ENCODE measurements around the gene ATP2B2.
A peak's percentile ranks its signal among the peaks of the same experiment; 100 is the strongest.

ATP2B2 gene

GRCh38 chr3:10322352-10322710 is 183.1 kb downstream of the ATP2B2 start:
- no peaks in the 10 kb centered on the region for H3K9me3 ChIP-seq (ENCODE audit: control insufficient read depth, insufficient read depth, low read length)
- H3K36me3 ChIP-seq (ENCODE audit: control insufficient read depth, insufficient read depth, low read length): peaks cover 16% of the 10 kb centered on the region
- no peak overlapping the region for H3K4me3 ChIP-seq (ENCODE audit: low read depth, low read length)
- no peaks in the 10 kb centered on the region for H3K27me3 ChIP-seq (ENCODE audit: control insufficient read depth, insufficient read depth, low read length)
- H3K4me1 ChIP-seq (ENCODE audit: control insufficient read depth, insufficient read depth, low read length): peaks cover 3% of the 10 kb centered on the region
- H3K9ac ChIP-seq (ENCODE audit: low read depth, low read length): no peak overlapping the region

- Histone ChIP-seq H3K4me1 (ENCODE audit: control insufficient read depth, insufficient read depth, low read length) (peaks cover 3% of the 10 kb centered on the region), H3K9me3 (ENCODE audit: control insufficient read depth, insufficient read depth, low read length) (no peaks in the 10 kb centered on the region), H3K9ac (ENCODE audit: low read depth, low read length) (no peak overlapping the region), H3K36me3 (ENCODE audit: control insufficient read depth, insufficient read depth, low read length) (peaks cover 19% of the 10 kb centered on the region), H3K27me3 (ENCODE audit: control insufficient read depth, insufficient read depth, low read length) (no peaks in the 10 kb centered on the region), H3K4me3 (ENCODE audit: low read depth, low read length) (no peak overlapping the region)
Measured at GRCh38 chr3:10321630-10322351, 183.6 kb downstream of the ATP2B2 start.

GRCh38 chr3:10320320-10320677 is 185.1 kb downstream of the ATP2B2 start:
- H3K4me1 ChIP-seq (ENCODE audit: control insufficient read depth, insufficient read depth, low read length): peaks cover 3% of the 10 kb centered on the region
- H3K4me3 ChIP-seq (ENCODE audit: low read depth, low read length): peak overlapping the region; percentile 100
- H3K27me3 ChIP-seq (ENCODE audit: control insufficient read depth, insufficient read depth, low read length): no peaks in the 10 kb centered on the region
- H3K9ac ChIP-seq (ENCODE audit: low read depth, low read length): peak overlapping the region; percentile 100
- no peaks in the 10 kb centered on the region for H3K9me3 ChIP-seq (ENCODE audit: control insufficient read depth, insufficient read depth, low read length)
- H3K36me3 ChIP-seq (ENCODE audit: control insufficient read depth, insufficient read depth, low read length): peaks cover 31% of the 10 kb centered on the region

DNA sequence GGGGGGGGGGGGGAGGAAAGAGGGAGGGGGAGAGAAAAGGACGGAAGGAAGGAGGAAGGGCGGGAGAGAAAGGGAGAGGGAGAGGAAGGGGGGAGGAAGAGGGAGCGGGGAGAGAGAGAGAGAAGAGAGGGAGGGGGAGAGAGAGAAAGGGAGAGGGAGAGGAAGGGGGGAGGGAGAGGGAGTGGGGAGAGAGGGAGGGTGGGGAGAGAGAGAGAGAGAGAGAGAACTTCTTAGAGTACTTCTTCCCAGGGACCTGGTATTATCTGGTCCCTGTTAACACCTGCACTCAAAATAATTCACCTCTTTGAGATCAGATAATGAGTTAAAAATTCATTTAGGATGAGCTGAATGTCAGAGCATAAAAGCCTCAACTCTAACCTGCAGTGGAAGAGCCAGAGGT is 185.6 kb downstream of the ATP2B2 start:
- peaks cover 36% of the 10 kb centered on the region for H3K36me3 ChIP-seq (ENCODE audit: control insufficient read depth, insufficient read depth, low read length)
- H3K4me1 ChIP-seq (ENCODE audit: control insufficient read depth, insufficient read depth, low read length): peaks cover 3% of the 10 kb centered on the region
- peak overlapping the region; percentile 100 for H3K4me3 ChIP-seq (ENCODE audit: low read depth, low read length)
- no peaks in the 10 kb centered on the region for H3K27me3 ChIP-seq (ENCODE audit: control insufficient read depth, insufficient read depth, low read length)
- H3K9me3 ChIP-seq (ENCODE audit: control insufficient read depth, insufficient read depth, low read length): no peaks in the 10 kb centered on the region
- peak overlapping the region; percentile 100 for H3K9ac ChIP-seq (ENCODE audit: low read depth, low read length)

GRCh38 chr3:10319251-10319650 is 186.1 kb downstream of the ATP2B2 start:
- Histone ChIP-seq H3K4me3 (ENCODE audit: low read depth, low read length) (peak overlapping the region; percentile 22), H3K36me3 (ENCODE audit: control insufficient read depth, insufficient read depth, low read length) (peaks cover 38% of the 10 kb centered on the region), H3K9me3 (ENCODE audit: control insufficient read depth, insufficient read depth, low read length) (no peaks in the 10 kb centered on the region), H3K4me1 (ENCODE audit: control insufficient read depth, insufficient read depth, low read length) (peaks cover 3% of the 10 kb centered on the region), H3K9ac (ENCODE audit: low read depth, low read length) (no peak overlapping the region), H3K27me3 (ENCODE audit: control insufficient read depth, insufficient read depth, low read length) (no peaks in the 10 kb centered on the region)

GRCh38 chr3:10317961-10318350 is 187.4 kb downstream of the ATP2B2 start:
- Histone ChIP-seq H3K27me3 (ENCODE audit: control insufficient read depth, insufficient read depth, low read length) (no peaks in the 10 kb centered on the region), H3K9me3 (ENCODE audit: control insufficient read depth, insufficient read depth, low read length) (no peaks in the 10 kb centered on the region), H3K36me3 (ENCODE audit: control insufficient read depth, insufficient read depth, low read length) (peaks cover 38% of the 10 kb centered on the region), H3K4me1 (ENCODE audit: control insufficient read depth, insufficient read depth, low read length) (peaks cover 3% of the 10 kb centered on the region), H3K4me3 (ENCODE audit: low read depth, low read length) (no peak overlapping the region), H3K9ac (ENCODE audit: low read depth, low read length) (no peak overlapping the region)

- Histone ChIP-seq H3K4me3 (ENCODE audit: low read depth, low read length) (no peak overlapping the region), H3K36me3 (ENCODE audit: control insufficient read depth, insufficient read depth, low read length) (peaks cover 43% of the 10 kb centered on the region), H3K9me3 (ENCODE audit: control insufficient read depth, insufficient read depth, low read length) (no peaks in the 10 kb centered on the region), H3K4me1 (ENCODE audit: control insufficient read depth, insufficient read depth, low read length) (peaks cover 3% of the 10 kb centered on the region), H3K9ac (ENCODE audit: low read depth, low read length) (no peak overlapping the region), H3K27me3 (ENCODE audit: control insufficient read depth, insufficient read depth, low read length) (no peaks in the 10 kb centered on the region)
Measured at GRCh38 chr3:10317311-10317960, 187.9 kb downstream of the ATP2B2 start.

DNA sequence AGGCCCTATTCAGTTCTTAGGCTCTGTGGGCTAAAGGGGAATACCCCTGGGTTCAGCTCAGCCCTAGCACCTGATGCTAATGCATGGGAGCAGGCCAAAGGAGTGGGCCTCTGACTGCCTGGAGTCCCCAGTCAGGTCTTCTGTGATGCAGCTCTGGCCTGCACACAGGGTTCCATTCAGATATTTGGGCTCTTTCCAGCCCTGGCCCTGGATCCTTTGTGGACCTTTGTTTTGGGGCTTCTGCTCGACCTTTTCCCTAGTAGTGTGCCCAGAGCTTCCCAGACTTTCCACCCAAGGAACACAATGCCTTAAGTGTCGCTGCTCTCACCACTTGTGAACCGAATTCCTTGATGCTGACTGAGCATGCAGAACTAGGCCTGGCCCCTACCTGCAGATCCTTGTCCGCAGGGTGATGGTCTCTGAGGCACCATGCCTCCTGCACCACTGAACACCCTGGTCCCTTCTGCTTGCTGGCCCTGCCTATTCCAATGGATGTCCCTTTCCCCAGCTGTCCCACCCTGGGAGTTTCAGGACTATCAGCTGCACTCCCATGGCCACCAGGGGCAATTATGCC is 189.5 kb downstream of the ATP2B2 start:
- Histone ChIP-seq H3K9ac (ENCODE audit: low read depth, low read length) (no peak overlapping the region), H3K36me3 (ENCODE audit: control insufficient read depth, insufficient read depth, low read length) (peaks cover 59% of the 10 kb centered on the region), H3K4me3 (ENCODE audit: low read depth, low read length) (no peak overlapping the region), H3K9me3 (ENCODE audit: control insufficient read depth, insufficient read depth, low read length) (no peaks in the 10 kb centered on the region), H3K4me1 (ENCODE audit: control insufficient read depth, insufficient read depth, low read length) (peaks cover 3% of the 10 kb centered on the region), H3K27me3 (ENCODE audit: control insufficient read depth, insufficient read depth, low read length) (no peaks in the 10 kb centered on the region)

- Histone ChIP-seq H3K9ac (ENCODE audit: low read depth, low read length) (no peak overlapping the region), H3K4me3 (ENCODE audit: low read depth, low read length) (no peak overlapping the region), H3K9me3 (ENCODE audit: control insufficient read depth, insufficient read depth, low read length) (no peaks in the 10 kb centered on the region), H3K27me3 (ENCODE audit: control insufficient read depth, insufficient read depth, low read length) (no peaks in the 10 kb centered on the region), H3K36me3 (ENCODE audit: control insufficient read depth, insufficient read depth, low read length) (peaks cover 59% of the 10 kb centered on the region), H3K4me1 (ENCODE audit: control insufficient read depth, insufficient read depth, low read length) (peaks cover 3% of the 10 kb centered on the region)
Measured at GRCh38 chr3:10315101-10315500, 190.3 kb downstream of the ATP2B2 start.

- no peaks in the 10 kb centered on the region for H3K4me1 ChIP-seq (ENCODE audit: control insufficient read depth, insufficient read depth, low read length)
- H3K27me3 ChIP-seq (ENCODE audit: control insufficient read depth, insufficient read depth, low read length): no peaks in the 10 kb centered on the region
- no peak overlapping the region for H3K9ac ChIP-seq (ENCODE audit: low read depth, low read length)
- no peak overlapping the region for H3K4me3 ChIP-seq (ENCODE audit: low read depth, low read length)
- H3K9me3 ChIP-seq (ENCODE audit: control insufficient read depth, insufficient read depth, low read length): no peaks in the 10 kb centered on the region
- peaks cover 47% of the 10 kb centered on the region for H3K36me3 ChIP-seq (ENCODE audit: control insufficient read depth, insufficient read depth, low read length)
Measured at GRCh38 chr3:10312861-10313260, 192.5 kb downstream of the ATP2B2 start.

DNA sequence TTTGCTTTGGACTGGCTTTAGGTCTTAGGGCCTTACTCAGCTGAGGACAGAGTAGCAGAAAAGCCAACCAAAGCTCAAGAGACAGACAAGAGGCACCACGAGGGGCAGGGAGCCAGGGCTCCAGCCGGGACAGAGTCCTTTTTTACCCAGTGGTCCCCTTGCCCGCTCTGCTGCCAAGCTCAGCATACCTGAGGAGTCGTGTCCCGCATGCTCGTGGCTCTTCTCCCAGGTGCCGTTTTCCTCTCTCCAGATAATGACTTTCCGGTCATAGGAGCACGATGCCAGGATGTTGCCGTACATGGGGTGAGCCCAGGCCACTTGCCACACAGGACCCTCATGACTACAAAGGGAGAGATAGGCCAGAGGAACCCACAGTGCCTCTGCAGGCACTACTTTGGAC is 193.0 kb downstream of the ATP2B2 start:
- H3K4me1 ChIP-seq (ENCODE audit: control insufficient read depth, insufficient read depth, low read length): no peaks in the 10 kb centered on the region
- H3K9ac ChIP-seq (ENCODE audit: low read depth, low read length): no peak overlapping the region
- no peak overlapping the region for H3K4me3 ChIP-seq (ENCODE audit: low read depth, low read length)
- H3K9me3 ChIP-seq (ENCODE audit: control insufficient read depth, insufficient read depth, low read length): no peaks in the 10 kb centered on the region
- H3K36me3 ChIP-seq (ENCODE audit: control insufficient read depth, insufficient read depth, low read length): peaks cover 44% of the 10 kb centered on the region
- no peaks in the 10 kb centered on the region for H3K27me3 ChIP-seq (ENCODE audit: control insufficient read depth, insufficient read depth, low read length)

- H3K27me3 ChIP-seq (ENCODE audit: control insufficient read depth, insufficient read depth, low read length): no peaks in the 10 kb centered on the region
- no peak overlapping the region for H3K4me3 ChIP-seq (ENCODE audit: low read depth, low read length)
- no peak overlapping the region for H3K9ac ChIP-seq (ENCODE audit: low read depth, low read length)
- no peaks in the 10 kb centered on the region for H3K4me1 ChIP-seq (ENCODE audit: control insufficient read depth, insufficient read depth, low read length)
- peaks cover 39% of the 10 kb centered on the region for H3K36me3 ChIP-seq (ENCODE audit: control insufficient read depth, insufficient read depth, low read length)
- no peaks in the 10 kb centered on the region for H3K9me3 ChIP-seq (ENCODE audit: control insufficient read depth, insufficient read depth, low read length)
Measured at GRCh38 chr3:10311710-10312109, 193.7 kb downstream of the ATP2B2 start.
